PC-9 (cell line): ENCODE measurements around the gene NR4A1. TPM values are rescaled to one million over a fixed set of nuclear protein-coding genes. Genes with fewer than 3 reads are reported as not detected.

ENCODE experiments used
- BruUV-seq: library from RNA; stranded (reverse); fragments of 400-500 nt; replicated peaks from 2 replicates; lab custom pipeline; 2021; lab: Mats Ljungman, UMichigan
- CTCF ChIA-PET: fragments of 300-600 bp; sonication (Branson Sonifier 250); formaldehyde crosslinking; loops from one replicate; lab custom pipeline; 2022; ENCODE audit warnings: antibody characterized with exemption; lab: Charles Lee
- POLR2A ChIA-PET: fragments of 300-600 bp; sonication (Branson Sonifier 250); formaldehyde crosslinking; loops from one replicate; lab custom pipeline; 2022; ENCODE audit warnings: antibody characterized with exemption; ENCODE audit not compliant: unreplicated experiment; lab: Charles Lee
- DNase-seq, 2 experiments: peaks; one replicate each; pipeline versions ENCODE4 v3.0.0 to v3.0.0-alpha.2; 2015 to 2022; ENCODE audit warnings: mixed read lengths in 1 of 2
- H2AFZ ChIP-seq: fragments of 200-600 bp; sonication (generic); 2 replicates; pipeline ENCODE4 v1.8.1; 2017; ENCODE audit warnings: antibody characterized with exemption
- H3F3A ChIP-seq: fragments of 200-600 bp; sonication (generic); 2 replicates; pipeline ENCODE4 v1.8.1; 2017; ENCODE audit warnings: antibody characterized with exemption, mild to moderate bottlenecking, low read depth; ENCODE audit not compliant: insufficient read depth
- H3K27ac ChIP-seq: fragments of 200-600 bp; sonication (generic); 2 replicates; pipeline ENCODE4 v1.6.1; 2016; ENCODE audit warnings: mixed run types
- H3K27me3 ChIP-seq: fragments of 200-600 bp; sonication (generic); 2 replicates; pipeline ENCODE4 v1.6.1; 2016; ENCODE audit warnings: low read depth, mixed run types; ENCODE audit not compliant: insufficient read depth
- H3K36me3 ChIP-seq: fragments of 200-600 bp; sonication (generic); 2 replicates; pipeline ENCODE4 v1.6.1; 2016; ENCODE audit warnings: low read depth, mixed run types
- H3K4me1 ChIP-seq: fragments of 200-600 bp; sonication (generic); replicated peaks from 2 replicates; pipeline ENCODE4 v1.6.1; 2016; ENCODE audit warnings: mixed run types; ENCODE audit not compliant: insufficient read depth
- H3K4me2 ChIP-seq: fragments of 200-600 bp; sonication (generic); 2 replicates; pipeline ENCODE4 v1.6.1; 2017; ENCODE audit warnings: mixed run types
- H3K4me3 ChIP-seq: fragments of 200-600 bp; sonication (generic); 2 replicates; pipeline ENCODE4 v1.6.1; 2016; ENCODE audit warnings: mixed run types
- H3K79me2 ChIP-seq: fragments of 200-600 bp; sonication (generic); 2 replicates; pipeline ENCODE4 v1.6.1; 2017; ENCODE audit warnings: low read depth, mixed run types
- H3K9me2 ChIP-seq: fragments of 200-600 bp; sonication (generic); 2 replicates; pipeline ENCODE4 v1.8.1; 2017; ENCODE audit warnings: mild to moderate bottlenecking; ENCODE audit not compliant: insufficient read depth
- H3K9me3 ChIP-seq: fragments of 200-600 bp; sonication (generic); 2 replicates; pipeline ENCODE4 v1.8.1; 2016; ENCODE audit warnings: low read depth; ENCODE audit not compliant: insufficient read depth
- H4K20me1 ChIP-seq: fragments of 200-600 bp; sonication (generic); 2 replicates; pipeline ENCODE4 v1.8.1; 2017; ENCODE audit not compliant: insufficient read depth
- EZH2 ChIP-seq: fragments of 200-600 bp; sonication (generic); IDR thresholded peaks from 2 replicates; pipeline ENCODE4 v1.8.0; 2017; ENCODE audit warnings: antibody characterized with exemption, low read depth
- intact Hi-C: fragments of 100-400 bp; cut with micrococcal nuclease; formaldehyde crosslinking; loops from one replicate; pipeline ENCODE4 v1.10.0; 2022; ENCODE audit not compliant: unreplicated experiment
- total RNA-seq: library from RNA; stranded (reverse); gene quantifications from 2 replicates; pipeline ENCODE4 v1.2.3, GENCODE V29; 2021
- TF ChIP-seq, protein P1 (sequence below): fragments of 200-600 bp; sonication (generic); conservative IDR thresholded peaks from 2 replicates; pipeline ENCODE4 v1.6.1; 2017; ENCODE audit warnings: mixed run types, antibody characterized with exemption, mild to moderate bottlenecking, moderate library complexity

NR4A1 gene
- total RNA-seq, 1 experiment from 2014 or later, result 6.5 TPM

DNA sequence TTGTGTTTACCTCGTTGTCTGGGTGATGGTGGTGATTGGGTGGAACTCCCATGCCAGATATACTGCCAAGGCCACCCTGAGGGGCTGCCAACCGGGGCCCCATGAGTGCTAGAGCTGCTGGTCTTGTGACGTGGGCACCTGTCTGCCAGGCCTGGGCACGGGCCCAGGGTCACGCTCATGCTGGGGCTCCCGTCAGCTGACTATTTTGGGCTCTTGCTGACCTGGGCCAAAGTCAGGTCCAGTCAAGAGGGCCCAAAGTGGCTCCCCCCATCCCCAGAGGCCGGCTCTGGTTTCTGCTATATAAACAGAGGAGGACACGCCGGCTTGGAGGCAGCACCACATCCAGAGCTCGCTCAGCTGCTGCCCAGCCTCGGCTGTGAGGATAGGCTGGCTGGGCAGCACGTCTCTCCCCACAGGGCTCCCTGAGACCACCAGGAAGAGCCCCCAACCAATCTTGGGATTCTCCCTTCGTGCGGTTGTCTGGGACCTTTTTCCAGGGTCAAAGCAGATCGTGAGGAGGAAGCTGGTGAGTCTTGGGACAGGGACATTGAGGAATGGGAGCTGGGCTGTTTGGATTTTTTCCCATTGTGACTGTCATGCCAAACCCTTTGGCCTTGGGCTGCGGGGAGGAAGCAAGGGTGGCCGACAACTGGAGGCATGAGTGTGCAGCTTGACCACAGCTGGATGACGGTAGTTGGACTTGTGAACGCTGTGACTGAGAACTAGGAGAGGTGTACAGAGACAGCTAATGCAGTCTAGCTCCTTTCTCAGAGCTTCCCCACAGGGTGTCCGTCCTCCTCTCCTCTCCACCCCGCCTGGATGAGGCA is 7.6 kb upstream of the NR4A1 start:
- no peak overlapping the region for H3K4me3 ChIP-seq
- H3F3A ChIP-seq, result peaks cover 11% of the 10 kb centered on the region; the same call in 1 of the 2 replicates
- peaks cover 12% of the 10 kb centered on the region for H3K4me1 ChIP-seq
- H2AFZ ChIP-seq, result no peak overlapping the region
- DNase-seq, result peak in 1 of 2 experiments; percentile 30
- intact Hi-C loops, result no loop called here
- POLR2A ChIA-PET, result no interaction called here
- no peaks in the 10 kb centered on the region for H3K79me2 ChIP-seq
- no peaks in the 10 kb centered on the region for H3K27me3 ChIP-seq
- H4K20me1 ChIP-seq, result no peaks in the 10 kb centered on the region
- no peaks in the 10 kb centered on the region for H3K36me3 ChIP-seq
- H3K4me2 ChIP-seq, result no peak overlapping the region
- CTCF ChIA-PET, result no interaction called here
- H3K9me2 ChIP-seq, result no peaks in the 10 kb centered on the region
- H3K27ac ChIP-seq, result no peak overlapping the region
- TF ChIP-seq, protein P1, sequence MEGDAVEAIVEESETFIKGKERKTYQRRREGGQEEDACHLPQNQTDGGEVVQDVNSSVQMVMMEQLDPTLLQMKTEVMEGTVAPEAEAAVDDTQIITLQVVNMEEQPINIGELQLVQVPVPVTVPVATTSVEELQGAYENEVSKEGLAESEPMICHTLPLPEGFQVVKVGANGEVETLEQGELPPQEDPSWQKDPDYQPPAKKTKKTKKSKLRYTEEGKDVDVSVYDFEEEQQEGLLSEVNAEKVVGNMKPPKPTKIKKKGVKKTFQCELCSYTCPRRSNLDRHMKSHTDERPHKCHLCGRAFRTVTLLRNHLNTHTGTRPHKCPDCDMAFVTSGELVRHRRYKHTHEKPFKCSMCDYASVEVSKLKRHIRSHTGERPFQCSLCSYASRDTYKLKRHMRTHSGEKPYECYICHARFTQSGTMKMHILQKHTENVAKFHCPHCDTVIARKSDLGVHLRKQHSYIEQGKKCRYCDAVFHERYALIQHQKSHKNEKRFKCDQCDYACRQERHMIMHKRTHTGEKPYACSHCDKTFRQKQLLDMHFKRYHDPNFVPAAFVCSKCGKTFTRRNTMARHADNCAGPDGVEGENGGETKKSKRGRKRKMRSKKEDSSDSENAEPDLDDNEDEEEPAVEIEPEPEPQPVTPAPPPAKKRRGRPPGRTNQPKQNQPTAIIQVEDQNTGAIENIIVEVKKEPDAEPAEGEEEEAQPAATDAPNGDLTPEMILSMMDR, result no peak
- no peak for TF ChIP-seq EZH2
- BruUV-seq, result no TSS peak
- no peaks in the 10 kb centered on the region for H3K9me3 ChIP-seq

DNA sequence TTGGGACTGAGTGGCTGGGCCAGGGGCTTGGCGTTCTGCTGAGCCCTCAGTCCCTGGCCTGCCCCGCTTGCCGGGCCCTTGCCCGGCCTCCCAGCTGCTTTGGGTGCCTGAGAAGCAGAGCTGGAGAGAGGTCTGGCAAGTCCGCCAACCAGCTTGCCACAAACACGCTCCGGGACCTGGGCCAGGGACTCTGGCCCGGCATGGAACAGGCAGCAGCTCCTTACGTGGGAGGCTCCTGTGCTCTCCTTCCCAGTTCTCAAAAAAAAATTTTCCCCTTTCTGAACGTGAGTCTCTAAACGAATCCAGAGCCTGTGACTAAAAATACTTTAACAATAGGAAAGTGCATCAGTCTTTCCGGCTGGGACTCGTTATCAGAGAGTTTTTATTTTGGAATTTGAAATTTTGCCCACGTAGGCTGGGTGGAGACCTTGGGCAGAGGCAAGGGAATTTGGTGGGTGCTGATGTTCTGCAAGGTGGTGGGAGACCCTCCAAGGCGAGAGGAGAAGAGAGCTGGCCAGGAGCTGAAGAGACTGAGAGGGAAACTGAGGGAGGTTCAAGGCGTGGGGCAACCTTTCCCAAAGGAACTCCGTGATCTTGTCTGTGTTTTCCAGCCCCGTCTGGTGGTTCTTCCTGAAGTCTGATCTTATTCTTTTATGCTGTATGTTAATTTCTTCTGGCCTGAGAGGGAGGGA is 6.8 kb upstream of the NR4A1 start:
- no TSS peak for BruUV-seq
- ChIA-PET CTCF (interaction anchor here (0.5 kb wide), 1 partner anchor 50 kb away, joined by 10 read pairs; no protein-coding TSS in a partner anchor), POLR2A (no interaction called here)
- Histone ChIP-seq H3F3A (peaks cover 5% of the 10 kb centered on the region; the same call in 1 of the 2 replicates), H3K79me2 (no peaks in the 10 kb centered on the region), H3K27me3 (no peaks in the 10 kb centered on the region), H3K27ac (no peak overlapping the region), H4K20me1 (no peaks in the 10 kb centered on the region), H3K36me3 (no peaks in the 10 kb centered on the region), H3K4me2 (no peak overlapping the region), H3K9me3 (no peaks in the 10 kb centered on the region), H3K4me1 (peaks cover 14% of the 10 kb centered on the region), H3K4me3 (no peak overlapping the region), H3K9me2 (no peaks in the 10 kb centered on the region), H2AFZ (no peak overlapping the region)
- TF ChIP-seq, protein P1, result no peak
- TF ChIP-seq EZH2, result no peak
- intact Hi-C loops, result no loop called here
- peak in 1 of 2 experiments; percentile 25 for DNase-seq

DNA sequence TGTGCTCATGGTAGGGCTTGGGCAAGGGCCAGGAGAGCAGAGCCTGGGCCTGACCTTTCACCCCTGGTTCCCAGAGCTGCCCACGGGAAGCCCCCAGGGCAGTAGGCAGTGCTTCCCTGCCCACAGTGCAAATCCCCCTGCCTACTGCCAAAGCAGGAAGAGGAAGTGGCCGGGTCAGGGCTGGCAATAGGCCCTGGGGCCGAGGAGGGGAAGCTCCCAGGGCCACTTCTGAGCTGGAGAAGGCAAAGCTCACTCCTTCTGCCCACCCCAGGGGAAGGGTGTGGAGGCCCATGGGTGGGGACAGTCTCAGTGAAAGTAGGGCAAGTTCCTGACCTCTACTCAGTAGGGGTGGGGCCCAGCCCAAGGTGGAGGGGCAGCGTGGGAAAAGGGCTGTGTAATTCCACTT is 5.4 kb upstream of the NR4A1 start:
- Histone ChIP-seq H3K27me3 (no peaks in the 10 kb centered on the region), H3K9me2 (no peaks in the 10 kb centered on the region), H4K20me1 (no peaks in the 10 kb centered on the region), H3K27ac (no peak overlapping the region; the same call in 1 of the 2 replicates), H3F3A (peaks cover 17% of the 10 kb centered on the region), H3K9me3 (no peaks in the 10 kb centered on the region), H3K79me2 (no peaks in the 10 kb centered on the region), H2AFZ (no peak overlapping the region), H3K4me2 (peak overlapping the region; percentile 47), H3K36me3 (no peaks in the 10 kb centered on the region), H3K4me3 (no peak overlapping the region), H3K4me1 (peaks cover 26% of the 10 kb centered on the region)
- POLR2A ChIA-PET, result interaction anchor here (0.7 kb wide), 1 partner anchor 24 kb away, joined by 4 read pairs; the partner anchor contains the start of gene ATG101
- peak; percentile 26 to 34 for DNase-seq
- no TSS peak for BruUV-seq
- TF ChIP-seq EZH2, result no peak
- TF ChIP-seq, protein P1, result no peak
- CTCF ChIA-PET, result no interaction called here
- intact Hi-C loops, result no loop called here
